Inflammatory macrophage treated with lipopolysaccharide for 4 hours (primary cell): ENCODE measurements around the gene NOB1.
"Not testable (repeated sequence)": the region's sequence is repeated elsewhere in the genome, so short reads cannot be mapped to it uniquely, and the experiment has no call there.

Experiments
- DNase-seq: peaks from one replicate; pipeline ENCODE4 v3.0.0-alpha.2; 2020

NOB1 gene

DNA sequence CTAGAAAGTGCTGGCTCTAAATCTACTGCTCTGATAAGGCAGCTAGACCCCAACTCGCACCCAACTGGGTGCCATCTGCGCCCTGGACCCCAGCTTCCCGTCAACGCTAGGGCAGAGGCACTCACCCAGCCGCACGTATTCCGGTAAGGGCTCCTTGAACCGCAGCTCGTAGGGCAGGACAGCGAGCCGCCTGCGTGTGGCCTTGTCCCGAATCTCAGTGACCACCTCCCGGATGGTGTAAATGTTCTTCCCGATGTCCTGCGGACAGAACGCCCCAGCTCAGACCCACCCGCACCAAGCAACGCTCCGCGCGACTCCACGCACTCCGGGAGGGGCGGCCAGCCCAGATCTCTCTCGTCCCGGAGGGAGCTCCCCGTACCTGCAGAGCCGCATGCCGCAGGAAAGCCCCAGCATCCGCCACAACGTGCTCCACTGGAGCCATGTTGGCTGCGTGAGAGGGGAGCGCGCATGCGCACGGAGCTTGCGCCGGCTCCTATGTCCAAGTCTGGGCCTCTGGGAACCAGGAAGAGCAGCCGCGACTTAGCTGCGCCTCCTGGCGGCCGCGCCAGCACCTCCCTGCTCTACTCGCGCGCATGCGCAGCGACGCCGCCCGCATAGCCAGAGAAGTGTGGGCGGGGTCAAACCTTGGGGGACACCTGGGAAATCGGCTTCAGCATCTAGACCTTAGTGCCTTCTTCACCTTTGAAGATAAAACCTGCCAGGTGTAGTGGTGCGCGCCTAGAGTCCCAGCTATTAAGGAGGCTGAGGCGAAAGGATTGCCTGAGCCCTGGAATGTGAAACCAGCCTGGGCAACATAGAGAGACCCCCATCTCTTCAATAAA lies at the start of gene NOB1:
Gene NOB1, minus strand, starts transcription at position 458 of the 842 bp plus-strand sequence. Its CDS starts 16 bp downstream, at position 442.
- peak; percentile 98 for DNase-seq

DNA sequence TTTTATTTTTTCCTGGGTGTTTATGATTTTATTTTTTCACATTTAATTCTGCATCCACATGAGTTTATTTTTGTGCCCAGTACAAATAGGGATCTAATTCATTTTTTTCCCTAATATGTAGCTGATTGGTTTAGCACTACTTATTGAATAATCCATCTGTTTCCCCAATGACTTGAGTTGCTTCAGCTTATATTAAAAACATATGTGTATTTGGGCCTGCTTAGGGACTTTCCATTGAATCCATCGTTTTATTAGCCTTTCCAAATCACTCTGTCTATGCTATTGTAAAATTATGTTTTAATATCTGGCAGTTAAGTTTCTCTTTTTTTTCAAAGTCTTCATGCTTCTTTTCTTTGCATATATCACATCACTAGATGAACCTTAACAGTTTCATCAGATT lies 49.6 kb upstream of the NOB1 start:
- no peak for DNase-seq

DNA sequence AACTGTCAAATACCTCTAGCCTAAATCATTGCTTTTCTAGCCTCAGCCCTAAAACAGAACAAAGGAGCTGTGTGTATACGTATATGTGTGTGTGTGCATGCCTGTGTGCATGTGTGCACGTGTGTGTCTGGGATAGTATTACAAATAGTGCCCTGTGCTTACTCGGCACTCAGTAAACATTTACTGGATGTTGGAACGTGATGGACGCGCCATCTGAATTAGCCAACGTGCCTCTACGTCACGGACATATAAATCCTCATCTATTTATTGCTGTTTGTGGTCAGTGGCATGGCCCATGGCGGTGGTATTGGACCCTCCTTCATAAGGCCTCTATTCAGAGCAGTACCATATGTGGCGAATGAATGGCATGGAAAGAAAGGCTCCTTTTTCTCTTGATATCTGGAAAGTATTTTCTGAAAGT lies 44.9 kb upstream of the NOB1 start:
- no peak for DNase-seq

DNA sequence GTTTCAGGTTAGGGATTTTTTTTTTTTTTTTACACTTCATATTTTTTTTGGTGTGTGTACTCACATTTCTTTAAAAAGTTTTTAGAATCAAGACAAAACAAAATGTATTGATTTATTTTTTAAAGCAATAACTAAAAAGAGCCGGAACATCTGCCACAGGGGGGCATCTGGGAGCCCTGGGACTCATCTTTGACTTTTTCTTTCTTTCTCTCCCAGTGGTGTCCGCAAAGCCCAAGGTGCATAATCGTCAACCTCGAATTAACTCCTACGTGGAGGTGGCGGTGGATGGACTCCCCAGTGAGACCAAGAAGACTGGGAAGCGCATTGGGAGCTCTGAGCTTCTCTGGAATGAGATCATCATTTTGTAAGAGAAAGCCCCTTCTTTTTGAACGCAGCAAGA lies 43.7 kb upstream of the NOB1 start:
- no peak for DNase-seq

DNA sequence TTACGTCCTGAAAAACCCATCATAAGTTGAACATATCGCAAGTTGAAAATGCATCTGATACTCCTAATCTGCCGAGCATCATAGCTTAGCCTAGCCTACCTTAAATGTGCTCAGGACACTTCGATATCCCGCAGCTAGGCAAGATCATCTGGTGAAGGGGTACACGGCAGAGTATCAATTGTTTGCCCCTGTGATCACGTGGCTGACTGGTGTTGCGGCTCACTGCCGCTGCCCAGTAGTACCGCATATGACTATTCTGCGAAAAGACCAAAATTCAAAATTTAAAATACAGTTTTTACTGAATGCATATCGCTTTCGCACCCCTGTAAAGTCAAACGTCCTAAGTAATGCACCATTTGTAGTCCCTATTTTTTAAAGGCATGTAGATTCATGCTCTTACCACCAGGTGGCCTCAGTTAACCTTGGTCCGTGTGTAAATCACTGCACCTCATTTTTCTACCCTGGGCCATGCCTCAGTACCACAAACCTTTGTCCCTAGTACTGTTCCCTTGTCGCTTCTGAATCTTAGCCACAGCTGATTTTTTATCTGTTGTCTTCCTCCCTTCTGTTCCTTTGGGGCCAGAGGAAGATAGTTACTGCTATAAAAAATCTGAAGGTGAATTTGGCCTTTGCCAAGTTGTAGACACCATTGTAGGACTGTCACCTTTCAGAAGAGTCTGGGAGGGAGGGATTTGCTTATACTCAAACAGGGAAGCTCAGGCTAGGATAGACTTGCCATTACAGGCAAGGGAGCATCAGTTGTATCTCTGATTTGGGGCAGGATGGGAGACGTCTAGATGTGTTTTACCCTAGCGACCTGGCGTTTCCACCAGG lies 41.8 kb upstream of the NOB1 start:
- peak; percentile 40 for DNase-seq

DNA sequence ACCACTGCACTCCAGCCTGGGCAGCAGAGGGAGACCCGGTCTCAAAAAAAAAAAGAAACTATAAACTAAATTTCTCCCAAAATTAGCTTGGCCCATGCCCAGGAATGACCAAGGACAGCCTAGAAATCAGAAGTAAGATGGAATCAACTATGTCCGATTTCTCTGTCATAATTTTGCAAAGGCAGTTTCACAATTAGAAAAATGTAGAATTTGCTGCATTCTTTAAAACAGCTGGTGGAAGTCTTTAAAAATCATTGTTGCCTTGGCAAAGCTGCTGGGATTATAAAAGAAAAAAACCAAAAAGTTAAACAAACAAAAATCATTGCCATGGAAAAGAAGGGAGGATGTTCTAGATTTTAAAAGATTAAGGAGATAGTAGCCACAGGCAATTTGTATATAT lies 39.8 kb upstream of the NOB1 start:
- DNase-seq = no peak

DNA sequence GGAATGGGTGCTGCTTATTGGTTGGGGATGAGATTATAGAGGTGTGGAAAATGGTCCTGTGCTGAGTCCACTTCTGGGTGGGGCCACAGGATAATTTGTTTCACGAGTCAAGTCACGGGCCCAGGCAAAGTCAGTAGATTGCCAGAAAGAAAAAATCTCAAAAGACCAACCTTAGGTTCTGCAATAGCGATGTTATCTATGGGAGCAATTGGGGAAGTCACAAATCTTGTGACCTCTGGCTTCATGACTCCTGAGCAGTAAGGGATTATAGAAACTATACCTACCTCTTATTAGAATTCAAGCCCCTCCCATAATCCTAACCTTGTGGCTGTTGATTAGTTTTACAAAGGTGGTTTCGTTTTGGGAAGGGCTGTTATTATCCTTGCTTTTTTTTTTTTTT lies 38.8 kb upstream of the NOB1 start:
- peak; percentile 18 for DNase-seq

DNA sequence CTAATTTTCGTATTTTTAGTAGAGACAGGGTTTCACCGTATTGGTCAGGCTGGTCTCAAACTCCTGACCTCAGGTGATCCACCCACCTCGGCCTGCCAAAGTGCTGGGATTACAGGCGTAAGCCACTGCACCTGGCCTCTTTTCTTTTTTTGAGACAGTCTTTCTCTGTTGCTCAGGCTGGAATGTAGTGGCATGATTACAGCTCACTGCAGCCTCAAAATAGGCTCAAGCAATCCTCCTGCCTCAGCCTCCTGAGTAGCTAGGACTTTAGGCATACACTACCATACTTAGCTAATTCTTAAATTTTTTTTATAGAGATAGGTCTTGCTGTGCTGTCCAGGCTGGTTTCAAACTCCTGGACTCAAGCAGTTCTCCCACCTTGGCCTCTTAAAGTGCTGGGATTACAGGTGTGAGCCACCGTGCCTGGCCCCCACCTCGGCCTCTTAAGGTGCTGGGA lies 36.7 kb upstream of the NOB1 start:
- DNase-seq = not testable (repeated sequence)

DNA sequence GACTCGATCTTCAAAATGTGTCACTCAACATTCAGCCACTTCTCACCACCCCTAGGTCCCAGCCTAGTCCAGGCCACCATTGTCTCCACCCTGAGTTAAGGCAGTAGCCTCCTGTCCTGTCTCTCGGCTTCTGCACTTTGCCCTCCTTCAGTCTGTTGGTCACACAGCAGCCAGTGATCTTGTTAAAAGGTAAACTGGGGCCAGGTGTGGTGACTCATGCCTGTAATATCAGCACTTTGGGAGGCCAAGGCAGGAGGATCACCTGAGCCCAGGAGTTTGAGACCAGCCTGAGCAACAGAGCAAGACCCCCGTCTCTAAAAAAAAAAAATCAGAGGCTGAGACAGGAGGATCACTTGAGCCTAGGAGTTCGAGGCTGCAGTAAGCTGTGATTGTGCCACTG lies 33.2 kb upstream of the NOB1 start:
- no peak for DNase-seq

DNA sequence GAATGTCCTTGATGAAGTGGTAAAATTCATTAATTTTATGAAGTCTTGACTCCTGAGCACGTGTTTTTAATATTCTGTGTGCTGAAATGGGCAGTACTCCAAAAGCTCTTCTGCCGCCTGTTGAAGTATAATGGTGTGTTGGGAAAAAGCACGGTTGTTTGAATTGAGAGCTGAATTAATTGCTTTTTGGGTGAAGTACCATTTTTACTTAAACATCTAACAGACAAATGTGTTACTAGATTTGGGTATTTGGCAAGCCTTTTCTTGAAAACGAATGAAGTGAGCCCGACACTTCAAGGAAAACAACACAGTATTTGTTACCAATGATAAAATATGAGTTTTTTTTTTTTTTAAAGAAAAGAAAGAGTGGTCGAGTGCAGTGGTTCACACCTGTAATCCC lies 29.9 kb upstream of the NOB1 start:
- no peak for DNase-seq

DNA sequence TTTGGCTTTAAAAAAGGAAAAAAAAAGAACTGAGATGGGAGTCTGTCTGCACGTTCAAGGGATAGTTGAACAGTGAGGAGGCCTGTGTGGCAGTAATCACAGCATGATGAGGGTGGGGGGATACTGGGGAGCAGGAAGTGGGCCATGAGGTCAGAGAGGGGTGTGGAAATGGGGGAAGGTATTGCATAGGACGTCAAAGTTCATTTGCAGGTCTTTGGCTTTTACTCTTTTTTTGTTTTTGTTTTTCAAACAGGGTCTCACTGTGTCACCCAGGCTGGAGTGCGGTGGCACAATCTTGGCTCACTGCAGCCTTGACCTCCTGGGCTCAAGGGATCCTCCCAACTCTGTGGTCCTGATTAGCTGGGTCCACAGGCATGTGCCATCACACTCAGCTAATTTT lies 26.4 kb upstream of the NOB1 start:
- no peak for DNase-seq

DNA sequence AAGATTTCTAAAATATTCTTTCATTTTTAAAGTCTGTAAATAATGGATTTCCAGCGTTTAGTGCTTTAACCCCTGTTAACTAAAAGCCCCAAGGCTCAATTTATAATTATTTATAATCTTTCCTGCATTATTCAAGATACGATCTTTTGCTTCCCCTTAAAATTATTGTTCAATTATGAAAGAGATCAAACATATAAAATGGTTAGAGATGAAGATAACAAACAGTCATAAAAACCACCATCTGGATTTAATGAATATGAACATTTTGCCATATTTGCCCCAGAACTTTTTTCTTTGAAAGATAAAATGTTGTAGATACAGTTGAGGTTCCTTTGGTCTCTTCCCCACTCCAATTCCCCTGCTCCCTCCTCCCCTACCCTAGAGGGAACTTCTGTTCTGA lies 25.0 kb upstream of the NOB1 start:
- no peak for DNase-seq

DNA sequence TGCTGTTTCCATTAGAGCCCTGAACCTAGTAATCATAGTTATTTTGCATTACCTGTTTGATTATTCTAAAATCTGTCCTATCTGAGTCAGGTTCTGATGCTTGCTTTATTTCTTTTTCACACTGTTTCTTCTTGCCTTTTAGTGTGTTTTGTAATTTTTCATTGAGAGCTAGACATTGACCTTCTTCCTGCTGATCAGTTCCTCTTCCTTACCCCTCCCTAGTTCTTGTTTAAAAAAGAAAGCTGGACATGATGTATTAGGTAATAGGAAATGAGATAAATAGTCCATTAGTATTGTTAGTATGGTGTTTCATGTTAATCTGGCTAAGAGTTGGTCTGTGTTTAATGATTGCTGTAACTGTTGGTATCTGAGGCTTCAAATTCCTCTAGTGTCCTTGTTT lies 20.8 kb upstream of the NOB1 start:
- peak; percentile 79 for DNase-seq

DNA sequence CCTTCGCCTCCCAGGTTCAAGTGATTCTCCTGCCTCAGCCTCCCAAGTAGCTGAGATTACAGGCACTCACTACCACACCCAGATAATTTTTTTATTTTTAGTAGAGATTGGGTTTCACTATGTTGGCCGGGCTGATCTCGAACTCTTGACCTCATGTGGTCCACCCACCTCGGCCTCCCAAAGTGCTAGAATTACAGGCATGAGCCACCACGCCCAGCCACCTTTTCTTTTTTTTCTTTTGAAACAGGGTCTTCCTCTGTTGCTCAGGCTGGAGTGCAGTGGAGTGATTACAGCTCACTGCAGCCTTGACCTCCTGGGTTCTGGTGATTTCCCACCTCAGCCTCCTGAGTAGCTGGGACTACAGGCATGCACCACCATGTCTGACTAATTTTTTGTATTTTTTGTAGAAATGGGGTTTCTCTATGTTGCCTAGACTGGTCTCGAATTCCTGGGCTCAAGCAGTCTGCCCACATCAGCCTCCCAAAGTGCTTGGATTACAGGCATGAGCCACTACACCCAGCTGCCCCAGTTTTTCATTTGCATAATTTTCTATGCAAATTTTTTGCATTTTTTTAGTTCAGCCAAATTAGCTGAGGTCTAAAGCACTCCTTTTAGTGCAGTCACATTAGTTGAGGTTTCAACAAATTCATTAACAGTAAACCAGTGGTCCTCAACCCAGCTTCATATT lies 18.7 kb upstream of the NOB1 start:
- no peak for DNase-seq

DNA sequence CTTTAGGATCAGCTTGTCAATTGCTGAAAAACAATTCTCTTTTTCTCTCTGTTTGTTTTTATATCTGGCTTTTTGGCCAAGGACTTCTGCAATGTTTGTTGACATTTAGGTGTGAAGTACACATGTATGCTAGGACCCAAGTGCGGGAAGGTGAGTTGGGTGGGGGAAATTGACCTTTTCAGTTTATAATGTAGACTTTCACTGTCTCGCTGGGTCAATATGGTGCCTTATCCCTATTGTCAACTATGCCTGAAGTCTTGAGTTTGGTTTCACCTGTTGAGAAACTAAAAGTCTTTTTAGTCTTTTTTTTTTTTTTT lies 16.9 kb upstream of the NOB1 start:
- DNase-seq = no peak

DNA sequence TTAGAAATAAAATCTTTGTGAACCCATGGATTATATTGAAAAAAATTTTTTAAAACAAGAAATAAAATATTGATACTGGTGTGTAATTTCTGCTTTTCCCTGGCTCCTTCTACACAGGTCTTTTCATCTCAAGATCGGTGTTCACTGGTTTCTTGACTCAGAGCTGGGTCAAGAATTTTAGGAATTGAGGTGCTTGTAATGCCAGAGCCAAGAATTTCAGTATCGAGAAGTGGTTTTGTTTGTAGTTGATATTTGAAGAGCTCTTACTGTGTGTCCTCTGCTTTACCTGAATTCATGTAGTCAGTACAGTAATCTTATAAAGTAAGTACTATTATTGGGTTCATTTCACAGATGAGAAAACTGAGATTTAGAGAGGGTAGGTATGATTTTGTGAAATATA lies 14.7 kb upstream of the NOB1 start:
- DNase-seq = no peak

DNA sequence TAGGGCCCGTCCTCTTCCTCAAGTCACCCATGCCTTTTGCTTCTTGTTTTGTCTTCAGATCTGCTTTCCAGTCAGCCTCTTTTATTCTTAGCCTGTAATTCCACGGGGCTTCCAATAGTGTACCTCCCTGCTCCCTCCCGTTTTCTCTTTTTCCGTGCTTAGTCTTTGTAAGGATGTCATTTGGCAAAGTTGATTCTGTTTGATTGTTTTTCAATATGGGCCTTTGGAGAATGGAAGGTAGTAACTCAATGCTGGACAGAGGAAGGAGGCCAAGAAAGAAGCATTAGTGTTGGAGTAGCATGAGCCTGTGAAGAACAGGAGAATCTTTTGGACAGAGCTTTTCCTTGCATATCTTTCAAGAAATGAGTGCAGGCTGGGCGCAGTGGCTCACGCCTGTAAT lies 13.9 kb upstream of the NOB1 start:
- DNase-seq = no peak

DNA sequence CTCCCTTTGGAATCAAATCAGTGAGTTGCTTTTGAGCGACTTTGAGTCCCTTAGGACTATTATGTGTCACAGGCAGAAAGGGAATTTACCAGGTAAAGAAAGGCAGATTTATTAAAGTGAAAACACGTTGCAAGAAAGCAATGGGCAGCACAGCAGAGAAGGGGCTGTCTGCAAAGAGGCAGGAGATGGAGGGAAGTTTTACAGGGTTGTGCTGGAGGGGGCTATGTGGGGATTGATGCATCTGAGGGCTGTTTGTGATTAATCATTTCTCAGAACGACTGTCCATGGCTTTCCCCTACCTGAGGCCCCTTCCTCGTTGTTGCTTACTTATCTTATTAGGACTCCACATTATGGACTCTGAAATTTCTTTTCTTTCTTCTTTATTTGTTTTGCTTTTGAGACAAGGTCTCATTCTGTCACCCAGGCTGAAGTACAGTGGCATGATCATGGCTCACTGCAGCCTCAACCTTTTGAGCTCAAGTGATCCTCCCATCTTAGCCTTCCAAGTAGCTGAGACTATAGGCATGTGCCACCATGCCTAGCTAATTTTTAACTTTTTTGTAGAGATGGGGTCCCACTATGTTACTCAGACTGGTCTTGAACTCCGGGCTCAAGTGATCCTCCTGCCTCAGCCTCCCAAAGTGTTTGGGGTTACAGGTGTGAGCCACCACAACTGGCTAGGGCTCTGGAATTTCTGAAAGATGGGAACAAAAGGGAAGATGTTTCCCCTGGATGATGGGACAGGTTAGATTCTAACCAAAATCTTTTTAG lies 12.9 kb upstream of the NOB1 start:
- DNase-seq = no peak

DNA sequence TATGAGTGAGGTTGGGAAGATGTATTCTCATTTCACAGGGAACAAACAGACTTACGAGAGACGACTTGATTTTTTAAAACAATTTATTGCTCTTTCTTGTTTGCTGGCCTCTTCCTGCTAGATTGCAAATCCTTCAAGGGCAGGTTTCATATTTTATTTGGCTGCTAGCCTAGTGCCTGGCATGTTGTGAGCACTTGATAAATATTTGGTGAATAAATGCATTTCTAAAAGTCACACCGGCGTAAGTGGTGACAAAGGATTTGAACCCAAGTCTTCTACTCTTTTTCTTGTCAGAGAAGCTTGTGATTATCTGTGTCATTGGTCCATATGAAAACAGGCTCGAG lies 8.8 kb upstream of the NOB1 start:
- DNase-seq = no peak

DNA sequence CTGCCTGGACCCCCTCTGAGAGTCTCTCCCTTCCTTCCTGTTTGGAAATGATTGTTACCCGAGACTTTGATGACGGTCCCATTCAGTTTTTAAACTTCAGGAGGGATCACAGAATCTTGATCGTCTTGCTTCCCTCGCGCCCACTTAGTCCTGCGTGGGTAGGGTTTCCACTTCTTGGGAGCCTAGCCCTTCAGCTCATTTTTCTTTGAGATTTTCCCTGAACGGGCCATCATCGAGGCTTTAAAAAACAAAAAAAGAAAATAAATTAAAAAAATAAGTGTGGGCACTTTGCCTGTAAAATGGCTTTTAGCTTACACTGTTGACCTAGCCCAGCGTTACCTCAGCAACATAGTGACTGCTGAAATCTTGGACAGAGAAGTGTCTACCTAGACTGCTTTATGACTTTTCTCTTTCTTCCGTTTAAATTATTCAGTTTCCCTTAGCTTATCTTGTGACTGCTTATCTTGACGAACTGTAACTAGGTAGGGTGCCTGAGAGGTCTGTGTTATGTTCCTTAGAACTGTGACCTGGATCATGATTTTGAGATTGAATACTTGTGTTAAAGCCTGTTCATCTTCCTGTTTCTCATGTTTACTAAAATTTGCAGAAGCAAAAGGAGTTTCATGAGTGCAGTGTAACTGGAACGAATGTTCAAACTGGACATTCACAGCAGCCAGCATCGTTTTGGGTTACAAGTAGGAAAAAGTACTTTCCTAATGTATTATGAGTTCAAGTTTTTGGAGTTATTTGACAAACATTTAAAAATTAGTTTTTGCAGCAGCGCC lies 8.3 kb upstream of the NOB1 start:
- DNase-seq = peak; percentile 56

DNA sequence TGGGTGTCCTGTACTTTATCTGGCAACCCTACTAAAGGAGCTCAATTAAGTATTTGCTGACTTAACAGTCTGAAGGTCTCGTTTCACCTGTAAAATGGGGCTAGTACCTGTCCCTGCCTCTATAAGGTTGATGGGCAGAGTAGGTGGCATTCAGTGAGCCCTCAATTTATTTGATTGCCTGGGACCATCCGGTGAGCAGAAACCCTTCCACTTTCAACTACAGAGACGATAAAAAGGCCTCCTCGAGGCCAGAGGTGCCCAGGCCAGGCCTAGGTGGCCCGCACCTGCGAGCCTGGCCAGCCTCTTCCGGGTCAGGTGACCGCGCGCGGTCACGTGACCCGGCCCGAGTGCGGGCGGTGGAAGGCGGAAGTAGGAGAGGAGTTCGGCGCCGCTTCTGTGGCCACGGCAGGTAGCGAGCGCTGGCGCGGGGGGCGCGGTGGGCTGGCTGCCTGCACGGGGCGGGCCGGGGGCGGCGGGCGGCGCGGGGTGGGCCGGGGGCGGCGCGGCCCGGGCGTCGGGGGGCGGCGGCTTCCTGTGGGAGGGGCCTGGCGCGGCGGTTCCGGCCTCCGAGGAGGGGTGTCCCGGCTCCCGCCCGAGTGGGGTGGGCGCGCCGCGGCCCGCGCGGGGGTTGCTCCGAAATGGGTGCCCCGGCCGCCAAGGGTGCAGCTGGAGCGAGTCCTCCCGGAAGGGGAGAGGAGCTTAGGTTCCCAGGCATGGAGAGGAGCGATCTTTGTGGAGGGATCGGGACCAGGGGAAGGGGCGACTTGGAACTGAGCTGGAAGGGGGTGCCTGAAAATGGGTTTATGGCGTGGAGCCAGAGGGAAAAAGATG lies 7.5 kb upstream of the NOB1 start, which contains the start of gene WWP2:
Gene WWP2, plus strand, starts transcription at position 350 of the 831 bp plus-strand sequence. CDS start 24,679 bp downstream, outside the sequence.
- peak; percentile 79 for DNase-seq
